ENCODE measurements around the gene CNTN4.

- no peak for TF ChIP-seq CTCF (IDR thresholded peaks at IDR 0.05; ENCODE audit: low read depth, low read length)
- TF ChIP-seq EZH2phosphoT487 (IDR thresholded peaks at IDR 0.05; ENCODE audit: low read depth), result no peak
These were observed 347.5 kb downstream of the CNTN4 start for GRCh38 chr3:2446146-2446545.

All from OCI-LY3 (cell line).